Muscle of leg (tissue), 11 donors: ENCODE measurements around the gene AXIN2. TPM values are rescaled to one million over a fixed set of nuclear protein-coding genes. Genes with fewer than 3 reads are reported as not detected.

Source experiments
- DNase-seq: peaks from one replicate; pipeline ENCODE4 v3.0.0; 2013
- H3K27ac ChIP-seq: one replicate; pipeline ENCODE4 v1.5.1; 2013; ENCODE audit warnings: mild to moderate bottlenecking, low read length, control low read depth
- H3K27me3 ChIP-seq: one replicate; pipeline ENCODE4 v1.6.1; 2013; ENCODE audit warnings: low read length; ENCODE audit not compliant: control insufficient read depth, insufficient read depth
- H3K36me3 ChIP-seq: one replicate; pipeline ENCODE4 v1.6.1; 2013; ENCODE audit warnings: low read length; ENCODE audit not compliant: control insufficient read depth, insufficient read depth
- H3K4me1 ChIP-seq: one replicate; pipeline ENCODE4 v1.6.1; 2013; ENCODE audit warnings: low read length; ENCODE audit not compliant: control insufficient read depth, insufficient read depth
- H3K4me3 ChIP-seq: one replicate; pipeline ENCODE4 v1.5.1; 2013; ENCODE audit warnings: low read length, control low read depth
- H3K9me3 ChIP-seq: replicated peaks from 2 replicates; pipeline ENCODE4 v1.6.1; 2013; ENCODE audit warnings: low read depth, low read length; ENCODE audit not compliant: control insufficient read depth
- WGBS: methylation state at CpG from one replicate; pipeline ENCODE4 v1.1.5; 2013; ENCODE audit warnings: missing lambda C conversion rate; ENCODE audit not compliant: insufficient coverage; 5-methylcytosine and 5-hydroxymethylcytosine counted together
- polyA plus RNA-seq, 8 donors: library from polyadenylated mRNA; unstranded; fragments of 120-200 nt; gene quantifications; one replicate each; pipeline versions ENCODE4 v1.2.1 to v1.2.3, GENCODE V29; 2013; ENCODE audit warnings: inconsistent platforms in 1 of 8, low replicate concordance in 1 of 8; ENCODE audit not compliant: insufficient read length in 8 of 8, insufficient read depth in 1 of 8
- total RNA-seq: library from RNA; stranded (reverse); fragments of 120-200 nt; gene quantifications from one replicate; pipeline ENCODE4 v1.2.4, GENCODE V29; 2013

The AXIN2 gene
- total and polyA plus RNA-seq, 9 donors: 9.9 to 17.7 (median 13.9) TPM

- Histone ChIP-seq H3K4me3 (no peak overlapping the region), H3K36me3 (peaks cover 32% of the 10 kb centered on the region), H3K27ac (no peak overlapping the region), H3K9me3 (no peaks in the 10 kb centered on the region), H3K4me1 (peaks cover 46% of the 10 kb centered on the region), H3K27me3 (no peaks in the 10 kb centered on the region)
- no peak for DNase-seq
- WGBS: 94% methylated on average over 3 of the region's 6 CpGs
Measured at GRCh38 chr17:65548269-65548969, 13.0 kb downstream of the AXIN2 start.

GRCh38 chr17:65547253-65547670 lies 14.2 kb downstream of the AXIN2 start:
- peak; percentile 84 for DNase-seq
- no CpG with 5 or more reads among the region's 5 CpGs for WGBS
- H3K27ac ChIP-seq: peak overlapping the region; percentile 60
- H3K27me3 ChIP-seq: no peaks in the 10 kb centered on the region
- H3K9me3 ChIP-seq: no peaks in the 10 kb centered on the region
- H3K36me3 ChIP-seq: peaks cover 37% of the 10 kb centered on the region
- H3K4me3 ChIP-seq: no peak overlapping the region
- H3K4me1 ChIP-seq: peaks cover 43% of the 10 kb centered on the region

- H3K27ac ChIP-seq: peak overlapping the region; percentile 60
- H3K27me3 ChIP-seq: no peaks in the 10 kb centered on the region
- H3K4me1 ChIP-seq: peaks cover 38% of the 10 kb centered on the region
- DNase-seq: no peak
- H3K4me3 ChIP-seq: no peak overlapping the region
- WGBS: 62% methylated on average over 2 of the region's 4 CpGs
- no peaks in the 10 kb centered on the region for H3K9me3 ChIP-seq
- H3K36me3 ChIP-seq: peaks cover 39% of the 10 kb centered on the region
Measured at GRCh38 chr17:65546579-65546978, 14.9 kb downstream of the AXIN2 start.

- H3K9me3 ChIP-seq: no peaks in the 10 kb centered on the region
- no peak overlapping the region for H3K4me3 ChIP-seq
- WGBS: 66% methylated on average over 12 of the region's 17 CpGs
- no peak overlapping the region for H3K27ac ChIP-seq
- H3K4me1 ChIP-seq: peaks cover 31% of the 10 kb centered on the region
- H3K36me3 ChIP-seq: peaks cover 38% of the 10 kb centered on the region
- no peaks in the 10 kb centered on the region for H3K27me3 ChIP-seq
- DNase-seq: no peak
Measured at GRCh38 chr17:65545705-65546523, 15.5 kb downstream of the AXIN2 start.

GRCh38 chr17:65544672-65545071 lies 16.8 kb downstream of the AXIN2 start:
- WGBS: 19% methylated on average over 4 of the region's 11 CpGs
- Histone ChIP-seq H3K4me3 (no peak overlapping the region), H3K9me3 (no peaks in the 10 kb centered on the region), H3K27me3 (no peaks in the 10 kb centered on the region), H3K27ac (no peak overlapping the region), H3K4me1 (peaks cover 21% of the 10 kb centered on the region), H3K36me3 (peaks cover 46% of the 10 kb centered on the region)
- no peak for DNase-seq

GRCh38 chr17:65542610-65543009 lies 18.8 kb downstream of the AXIN2 start:
- Histone ChIP-seq H3K36me3 (peaks cover 37% of the 10 kb centered on the region), H3K27me3 (no peaks in the 10 kb centered on the region), H3K27ac (no peak overlapping the region), H3K9me3 (no peaks in the 10 kb centered on the region), H3K4me1 (peaks cover 27% of the 10 kb centered on the region), H3K4me3 (no peak overlapping the region)
- no peak for DNase-seq

GRCh38 chr17:65542067-65542466 lies 19.4 kb downstream of the AXIN2 start:
- Histone ChIP-seq H3K27ac (no peak overlapping the region), H3K4me1 (peaks cover 23% of the 10 kb centered on the region)

GRCh38 chr17:65541453-65541852 lies 20.0 kb downstream of the AXIN2 start:
- DNase-seq: no peak
- peaks cover 43% of the 10 kb centered on the region for H3K36me3 ChIP-seq
- 84% methylated on average over 5 of the region's 8 CpGs for WGBS
- no peak overlapping the region for H3K4me3 ChIP-seq
- H3K4me1 ChIP-seq: peaks cover 17% of the 10 kb centered on the region
- no peaks in the 10 kb centered on the region for H3K9me3 ChIP-seq
- H3K27me3 ChIP-seq: no peaks in the 10 kb centered on the region
- H3K27ac ChIP-seq: no peak overlapping the region

More at GRCh38 chr17:65542067-65542466, 19.4 kb downstream of the AXIN2 start:
- no peaks in the 10 kb centered on the region for H3K9me3 ChIP-seq
- WGBS: no CpG with 5 or more reads among the region's 1 CpG
- no peak overlapping the region for H3K4me3 ChIP-seq
- no peaks in the 10 kb centered on the region for H3K27me3 ChIP-seq
- no peak for DNase-seq
- peaks cover 42% of the 10 kb centered on the region for H3K36me3 ChIP-seq

GRCh38 chr17:65539630-65540266 lies 21.7 kb downstream of the AXIN2 start:
- Histone ChIP-seq H3K36me3 (peaks cover 56% of the 10 kb centered on the region), H3K4me1 (peaks cover 15% of the 10 kb centered on the region), H3K27ac (no peak overlapping the region), H3K4me3 (no peak overlapping the region), H3K9me3 (no peaks in the 10 kb centered on the region), H3K27me3 (no peaks in the 10 kb centered on the region)
- no peak for DNase-seq
- no CpG with 5 or more reads among the region's 2 CpGs for WGBS
